Natural killer cell treated with Interleukin-12 subunit alpha and Interleukin-12 subunit beta and Interleukin-15 and Interleukin-18, amount 100 ng/mL, for 72 hours (primary cell): ENCODE results near the gene INAFM2. TPM values are rescaled to one million over a fixed set of nuclear protein-coding genes. Genes with fewer than 3 reads are reported as not detected.

Experiments
- ATAC-seq, 2 donors: fragments of 150-1000 bp; cut with Tn5 transposase in 1 of 2; sonication (Bioruptor Pico), chemical (Tn5 transposase) in 1 of 2; 2 replicates each; pipeline ENCODE4 v1.10.0; 2021
- DNase-seq: peaks from one replicate; pipeline ENCODE4 v3.0.0; 2022; ENCODE audit warnings: low spot score
- H3K27ac Mint-ChIP-seq, 2 donors: 1 replicate in 1 of 2; 2 replicates in 1 of 2; pipeline ENCODE4 v1.8.0; 2022; ENCODE audit warnings: mixed read lengths in 2 of 2, mild to moderate bottlenecking in 1 of 2, moderate library complexity in 1 of 2
- H3K27me3 Mint-ChIP-seq, 2 donors: 1 replicate in 1 of 2; 2 replicates in 1 of 2; pipeline ENCODE4 v1.8.0; 2022; ENCODE audit warnings: mixed read lengths in 2 of 2
- H3K36me3 Mint-ChIP-seq: one replicate; pipeline ENCODE4 v1.8.0; 2022; ENCODE audit warnings: mixed read lengths
- H3K4me1 Mint-ChIP-seq, 2 donors: 1 replicate in 1 of 2; 2 replicates in 1 of 2; pipeline ENCODE4 v1.8.0; 2022; ENCODE audit warnings: low read depth in 2 of 2, mixed read lengths in 2 of 2, mild to moderate bottlenecking in 1 of 2
- H3K4me3 Mint-ChIP-seq: one replicate; pipeline ENCODE4 v1.8.0; 2022; ENCODE audit warnings: mixed read lengths
- H3K9me3 Mint-ChIP-seq: 2 replicates; pipeline ENCODE4 v1.8.0; 2022; ENCODE audit warnings: mixed read lengths
- total RNA-seq, 2 donors: library from RNA; stranded (reverse); gene quantifications; one replicate each; pipeline ENCODE4 v1.2.3, GENCODE V29; 2022

Gene INAFM2
- total RNA-seq, 2 donors from 2014 or later = 16.7 to 17.5 TPM

DNA sequence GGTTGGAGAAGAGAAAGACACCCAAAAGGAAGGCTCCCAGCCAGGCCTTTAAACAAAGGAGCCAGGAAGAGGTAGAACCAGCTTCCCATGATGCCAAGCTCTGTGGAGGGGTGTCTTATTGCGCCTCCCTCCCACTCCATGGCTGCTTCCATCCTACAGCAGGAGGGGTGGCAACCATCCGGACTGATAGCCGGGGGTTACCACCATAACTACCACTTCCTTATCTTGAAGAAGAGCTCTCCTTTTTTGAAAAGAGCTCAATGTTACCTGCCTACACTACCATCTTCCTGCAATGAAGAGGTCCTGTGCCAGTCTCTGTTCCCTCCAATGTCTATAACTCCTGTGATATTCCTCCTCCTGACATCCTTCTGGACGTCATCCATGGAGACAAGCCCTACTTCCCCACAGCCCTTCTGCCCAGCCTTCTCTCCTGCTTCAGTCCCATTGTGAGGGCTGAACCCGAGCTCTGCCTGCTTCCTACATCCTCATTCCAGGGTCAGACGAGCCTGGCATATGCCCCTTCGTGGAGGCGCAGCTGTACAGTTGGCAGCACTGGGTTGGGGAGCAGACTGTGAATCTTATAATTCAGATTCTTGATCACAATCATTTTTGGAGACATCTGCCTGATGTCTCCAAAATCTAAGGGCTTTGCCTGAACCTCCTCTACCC, 8.8 kb downstream of the INAFM2 start:
- Mint-ChIP-seq H3K36me3 (no peaks in the 10 kb centered on the region), H3K4me3 (no peak overlapping the region), H3K4me1 (peaks cover 20 to 21% of the 10 kb centered on the region in 2 donors), H3K9me3 (no peaks in the 10 kb centered on the region), H3K27me3 (peaks cover 0 to 2% of the 10 kb centered on the region in 2 donors), H3K27ac (no peak overlapping the region)
- peak; percentile 31 for DNase-seq
- ATAC-seq = no peak

DNA sequence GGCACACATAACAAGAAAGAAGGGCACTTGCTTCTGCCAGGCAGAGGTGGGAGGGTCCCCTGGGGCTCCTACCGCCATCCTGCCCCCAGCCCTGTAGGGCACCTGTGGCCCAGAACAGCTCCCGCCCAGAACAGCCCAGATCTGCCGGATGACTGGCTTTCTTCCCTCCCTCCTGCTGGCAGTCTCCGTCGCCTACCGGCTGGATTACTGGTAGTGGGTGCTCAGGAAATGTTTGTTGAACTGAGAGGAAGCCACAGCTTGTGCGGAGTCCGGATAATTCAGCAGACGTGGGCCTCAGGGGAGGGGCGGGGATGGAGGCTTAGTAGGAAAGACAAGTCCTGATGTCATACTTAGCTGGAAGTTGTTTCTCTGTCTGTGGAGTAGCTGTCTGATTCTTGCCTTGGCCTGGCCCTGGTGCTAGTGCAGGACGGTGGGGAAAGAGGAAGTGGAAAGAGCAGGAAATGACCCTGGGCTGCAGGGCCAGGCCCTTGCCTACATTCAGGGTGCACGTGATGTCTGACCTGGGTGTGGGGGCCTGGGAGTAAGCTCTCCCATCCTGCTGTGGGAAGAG, 10.5 kb downstream of the INAFM2 start:
- no peaks in the 10 kb centered on the region for H3K9me3 Mint-ChIP-seq
- no peaks in the 10 kb centered on the region for H3K36me3 Mint-ChIP-seq
- DNase-seq (peak; percentile 51), ATAC-seq (peak; percentile 43 to 62)
- peak overlapping the region; percentile 40 to 77 for H3K27ac Mint-ChIP-seq
- H3K27me3 Mint-ChIP-seq = peaks cover 0 to 2% of the 10 kb centered on the region in 2 donors
- peak overlapping the region; percentile 12 for H3K4me3 Mint-ChIP-seq
- peaks cover 14% of the 10 kb centered on the region in 2 donors for H3K4me1 Mint-ChIP-seq

- ATAC-seq (peak in 1 of 2 donors; percentile 1), DNase-seq (peak; percentile 12)
- Mint-ChIP-seq H3K27ac (peak overlapping the region; percentile 40 to 77), H3K9me3 (no peaks in the 10 kb centered on the region), H3K4me3 (no peak overlapping the region), H3K4me1 (peaks cover 14% of the 10 kb centered on the region in 2 donors), H3K27me3 (peaks cover 0 to 2% of the 10 kb centered on the region in 2 donors), H3K36me3 (no peaks in the 10 kb centered on the region)
Measured at GRCh38 chr15:40334541-40334940, 11.0 kb downstream of the INAFM2 start.

- Mint-ChIP-seq H3K9me3 (no peaks in the 10 kb centered on the region), H3K27me3 (peaks cover 0 to 2% of the 10 kb centered on the region in 2 donors), H3K27ac (no peak overlapping the region), H3K4me1 (peaks cover 14% of the 10 kb centered on the region in 2 donors), H3K4me3 (no peak overlapping the region), H3K36me3 (no peaks in the 10 kb centered on the region)
- ATAC-seq (no peak), DNase-seq (no peak)
Measured at GRCh38 chr15:40334941-40335795, 11.7 kb downstream of the INAFM2 start.

GRCh38 chr15:40335938-40336743, 12.6 kb downstream of the INAFM2 start:
- no peaks in the 10 kb centered on the region for H3K9me3 Mint-ChIP-seq
- no peak overlapping the region for H3K4me3 Mint-ChIP-seq
- peaks cover 0 to 2% of the 10 kb centered on the region in 2 donors for H3K27me3 Mint-ChIP-seq
- H3K36me3 Mint-ChIP-seq = no peaks in the 10 kb centered on the region
- no peak for ATAC-seq
- DNase-seq = no peak
- no peak overlapping the region for H3K27ac Mint-ChIP-seq
- peaks cover 14% of the 10 kb centered on the region in 2 donors for H3K4me1 Mint-ChIP-seq

DNA sequence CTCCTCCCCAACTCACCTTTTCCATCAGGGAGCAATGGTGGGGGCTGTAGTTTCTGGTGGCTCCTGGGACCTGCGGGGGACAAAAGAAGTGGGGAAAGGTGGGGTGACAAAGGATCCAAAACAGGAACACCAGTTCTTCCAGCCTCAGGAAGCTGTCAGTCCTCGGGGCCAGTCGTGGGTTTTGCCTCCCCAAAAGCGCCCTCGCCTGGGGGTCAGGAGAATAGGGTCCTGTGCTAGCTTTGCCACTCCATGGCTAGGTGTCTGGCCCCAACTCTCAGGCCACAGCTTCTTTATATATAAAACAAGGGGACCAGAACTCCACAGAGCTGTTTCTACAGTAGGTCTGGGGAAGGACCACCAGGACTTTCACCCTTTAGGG, 13.2 kb downstream of the INAFM2 start:
- Mint-ChIP-seq H3K36me3 (no peaks in the 10 kb centered on the region), H3K9me3 (no peaks in the 10 kb centered on the region), H3K4me3 (no peak overlapping the region), H3K4me1 (peaks cover 14% of the 10 kb centered on the region in 2 donors), H3K27me3 (peaks cover 0 to 2% of the 10 kb centered on the region in 2 donors), H3K27ac (no peak overlapping the region)
- ATAC-seq (no peak), DNase-seq (no peak)

- no peaks in the 10 kb centered on the region for H3K9me3 Mint-ChIP-seq
- no peaks in the 10 kb centered on the region for H3K36me3 Mint-ChIP-seq
- DNase-seq (no peak), ATAC-seq (no peak)
- peaks cover 0 to 2% of the 10 kb centered on the region in 2 donors for H3K27me3 Mint-ChIP-seq
- no peak overlapping the region for H3K27ac Mint-ChIP-seq
- H3K4me3 Mint-ChIP-seq = no peak overlapping the region
- peaks cover 11 to 14% of the 10 kb centered on the region in 2 donors for H3K4me1 Mint-ChIP-seq
Measured at GRCh38 chr15:40337597-40337996, 14.1 kb downstream of the INAFM2 start.

DNA sequence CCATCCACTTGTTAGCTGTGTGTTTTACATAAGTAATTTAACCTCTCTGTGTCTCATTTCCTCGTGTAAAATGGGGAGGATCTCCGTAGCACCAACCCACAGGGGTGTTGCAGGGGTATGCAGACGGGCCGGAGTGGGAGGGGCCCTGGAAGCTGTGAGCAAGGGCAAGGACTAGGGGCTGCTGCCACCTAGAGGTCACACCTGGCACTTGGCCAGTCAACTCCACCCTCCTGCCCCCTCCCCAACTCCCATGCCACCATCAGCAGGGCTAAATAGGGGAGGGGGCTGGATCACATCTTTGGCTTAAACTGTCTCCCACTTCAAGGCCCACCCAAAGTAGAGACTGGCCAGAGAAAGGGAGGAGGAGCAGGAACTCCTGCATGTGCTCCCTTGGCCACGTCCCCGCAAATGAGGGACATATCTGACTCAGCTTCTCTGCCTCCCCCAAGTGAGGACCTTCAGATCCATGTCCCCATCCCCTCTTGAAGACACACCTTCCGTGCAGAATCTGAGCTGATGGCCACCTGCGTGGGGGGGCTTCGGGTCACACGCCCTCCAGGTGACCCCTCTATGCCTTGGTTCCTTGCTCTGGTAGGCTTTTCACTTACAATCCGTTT, 14.7 kb downstream of the INAFM2 start:
- Mint-ChIP-seq H3K4me3 (no peak overlapping the region), H3K9me3 (no peaks in the 10 kb centered on the region), H3K27me3 (peaks cover 0 to 2% of the 10 kb centered on the region in 2 donors), H3K4me1 (peaks cover 11 to 14% of the 10 kb centered on the region in 2 donors), H3K36me3 (no peaks in the 10 kb centered on the region), H3K27ac (no peak overlapping the region)
- ATAC-seq = peak; percentile 83 to 88
- peak; percentile 82 for DNase-seq

GRCh38 chr15:40338921-40339620, 15.6 kb downstream of the INAFM2 start:
- DNase-seq = no peak
- H3K27me3 Mint-ChIP-seq = peaks cover 0 to 2% of the 10 kb centered on the region in 2 donors
- H3K4me3 Mint-ChIP-seq = no peak overlapping the region
- no peaks in the 10 kb centered on the region for H3K36me3 Mint-ChIP-seq
- ATAC-seq = no peak
- no peaks in the 10 kb centered on the region for H3K9me3 Mint-ChIP-seq
- H3K4me1 Mint-ChIP-seq = peaks cover 5 to 12% of the 10 kb centered on the region in 2 donors
- H3K27ac Mint-ChIP-seq = no peak overlapping the region

- Mint-ChIP-seq H3K4me3 (no peak overlapping the region), H3K27me3 (peaks cover 0 to 2% of the 10 kb centered on the region in 2 donors), H3K9me3 (no peaks in the 10 kb centered on the region), H3K4me1 (peaks cover 3 to 9% of the 10 kb centered on the region in 2 donors), H3K36me3 (no peaks in the 10 kb centered on the region), H3K27ac (no peak overlapping the region)
- DNase-seq (no peak), ATAC-seq (no peak)
Measured at GRCh38 chr15:40339621-40339945, 16.1 kb downstream of the INAFM2 start.

DNA sequence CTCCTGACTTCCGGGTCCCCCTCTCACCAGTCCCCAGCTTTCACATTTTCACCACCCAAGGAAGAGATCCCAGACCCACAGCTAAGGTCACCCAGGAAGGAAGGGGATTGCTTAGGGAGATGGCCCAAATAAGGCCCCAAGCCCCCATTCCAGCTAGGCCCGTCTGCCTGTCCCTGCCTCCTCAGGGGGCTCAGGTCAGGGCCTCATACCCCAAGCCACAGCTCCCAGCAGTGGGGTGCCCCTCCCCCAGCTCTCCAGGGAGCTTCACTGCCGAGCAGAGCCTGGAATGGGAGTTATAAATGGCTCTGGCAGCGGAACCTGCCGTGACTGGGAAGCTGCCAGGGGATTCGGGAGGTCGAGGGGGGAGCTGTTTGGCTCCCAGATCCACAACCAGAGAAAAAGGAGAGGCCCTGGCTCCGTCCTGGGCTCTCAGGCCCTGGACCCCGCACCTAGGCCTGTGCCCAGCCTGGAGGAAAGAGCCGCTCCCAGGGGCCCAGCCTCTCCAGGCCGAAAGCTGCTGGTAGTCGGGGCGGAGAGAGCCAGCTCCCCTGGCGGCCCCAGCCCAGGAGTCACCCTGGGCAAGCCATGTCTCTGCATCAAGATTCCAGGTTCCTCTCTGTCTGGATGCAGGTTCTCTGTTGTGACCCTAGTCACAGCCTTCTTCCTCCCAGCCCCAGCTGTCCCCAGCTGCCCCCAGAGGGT, 16.7 kb downstream of the INAFM2 start:
- peaks cover 0 to 2% of the 10 kb centered on the region in 2 donors for H3K27me3 Mint-ChIP-seq
- H3K4me3 Mint-ChIP-seq = no peak overlapping the region
- no peaks in the 10 kb centered on the region for H3K9me3 Mint-ChIP-seq
- no peaks in the 10 kb centered on the region for H3K36me3 Mint-ChIP-seq
- no peak overlapping the region for H3K27ac Mint-ChIP-seq
- peaks cover 3 to 9% of the 10 kb centered on the region in 2 donors for H3K4me1 Mint-ChIP-seq
- no peak for DNase-seq
- no peak for ATAC-seq

DNA sequence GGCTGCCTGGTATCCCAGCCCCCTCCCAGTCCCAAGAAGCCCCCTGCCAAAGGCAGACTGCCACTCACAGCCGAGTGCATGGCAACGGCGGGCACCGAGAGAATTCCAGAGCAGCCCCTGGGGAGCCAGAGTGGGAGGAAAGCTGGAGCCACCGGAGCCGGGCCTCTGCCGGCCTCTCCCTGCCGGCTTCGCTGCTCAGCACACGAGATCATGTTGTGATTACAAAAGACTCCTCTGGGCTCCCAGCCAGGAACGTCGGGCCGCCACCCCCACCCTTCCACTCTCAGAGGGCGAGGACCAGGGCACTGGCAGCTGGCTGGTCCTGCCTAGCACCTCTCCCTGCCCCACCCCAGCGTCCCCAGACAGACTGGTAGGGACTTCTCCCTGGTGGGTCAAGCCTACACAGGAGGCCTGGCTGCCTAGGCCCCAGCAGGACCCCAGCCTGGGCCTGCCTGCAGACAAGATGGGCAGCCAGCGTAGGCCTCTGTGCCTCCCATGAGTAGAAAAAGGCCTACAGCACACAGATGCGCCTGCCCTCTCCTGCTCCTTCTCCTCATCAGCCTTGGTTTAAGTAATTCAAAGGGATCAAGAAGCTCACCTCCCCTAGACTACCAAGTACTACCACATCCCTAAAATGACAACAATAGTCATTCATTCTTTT, 17.4 kb downstream of the INAFM2 start, which contains the start of gene CCDC9B:
CCDC9B (minus strand) TSS at position 200 of the 661 bp plus-strand sequence; CDS start at position 80, 120 bp downstream.
- peaks cover 0 to 9% of the 10 kb centered on the region in 2 donors for H3K4me1 Mint-ChIP-seq
- ATAC-seq = no peak
- no peak for DNase-seq
- no peaks in the 10 kb centered on the region for H3K9me3 Mint-ChIP-seq
- no peaks in the 10 kb centered on the region for H3K36me3 Mint-ChIP-seq
- no peak within 1 kb of the TSS for H3K27ac Mint-ChIP-seq
- H3K27me3 Mint-ChIP-seq = peaks cover 0 to 2% of the 10 kb centered on the region in 2 donors
- H3K4me3 Mint-ChIP-seq = no peak within 1 kb of the TSS
